SK-N-SH (cell line): ENCODE measurements around the gene PHGDH. TPM values are rescaled to one million over a fixed set of nuclear protein-coding genes. Genes with fewer than 3 reads are reported as not detected.

ENCODE experiments used
- CTCF ChIA-PET: fragments of 300-600, 350-600 bp; formaldehyde crosslinking; extraction: SDS; loops from one replicate; lab custom pipeline; 2021; lab: Yijun Ruan, JAX
- POLR2A ChIA-PET: fragments of 350-600 bp; sonication (Branson Sonifier 250); formaldehyde crosslinking; extraction: SDS; loops from one replicate; lab custom pipeline; 2020; ENCODE audit warnings: antibody characterized with exemption, inconsistent platforms; lab: Yijun Ruan, JAX
- DNase-seq: peaks from one replicate; pipeline ENCODE4 v3.0.0; 2012
- H2AFZ ChIP-seq: fragments of 200-600 bp; sonication (generic); 2 replicates; pipeline ENCODE4 v1.8.1; 2016; ENCODE audit warnings: antibody characterized with exemption, mild to moderate bottlenecking, low read depth
- H3F3A ChIP-seq: fragments of 200-600 bp; sonication (generic); replicated peaks from 2 replicates; pipeline ENCODE3; 2016; ENCODE audit warnings: antibody characterized with exemption, mild to moderate bottlenecking; ENCODE audit not compliant: insufficient read depth
- H3K27ac ChIP-seq, 2 experiments: fragments of 200-500 bp in 1 of 2; fragments of 200-600 bp in 1 of 2; sonication (Bioruptor generic) in 1 of 2; sonication (generic), shearing (Covaris generic) in 1 of 2; 2 replicates each; pipeline versions ENCODE4 v1.5.1 to v1.6.1; 2014 to 2016; ENCODE audit warnings: low read depth in 2 of 2, inconsistent platforms in 1 of 2, low read length in 1 of 2, mild to moderate bottlenecking in 1 of 2, mixed read lengths in 1 of 2
- H3K27me3 ChIP-seq: fragments of 200-600 bp; sonication (generic), shearing (Covaris generic); 2 replicates; pipeline ENCODE4 v1.6.1; 2016; ENCODE audit warnings: mixed run types; ENCODE audit not compliant: insufficient read depth
- H3K36me3 ChIP-seq, 2 experiments: fragments of 200-500 bp in 1 of 2; fragments of 200-600 bp in 1 of 2; sonication (Bioruptor generic) in 1 of 2; sonication (generic) in 1 of 2; replicated peaks in 1 of 2; 2 replicates each; pipeline versions ENCODE3 to v1.5.1; 2014 to 2016; ENCODE audit warnings: low read length in 1 of 2, mild to moderate bottlenecking in 1 of 2; ENCODE audit not compliant: insufficient read depth in 2 of 2, control insufficient read depth in 1 of 2
- H3K4me1 ChIP-seq, 2 experiments: fragments of 200-500 bp in 1 of 2; fragments of 200-600 bp in 1 of 2; sonication (Bioruptor generic) in 1 of 2; sonication (generic), shearing (Covaris generic) in 1 of 2; 2 replicates each; pipeline versions ENCODE4 v1.5.1 to v1.6.1; 2014 to 2016; ENCODE audit warnings: low read depth in 1 of 2, low read length in 1 of 2, mixed run types in 1 of 2; ENCODE audit not compliant: insufficient read depth in 2 of 2, control insufficient read depth in 1 of 2
- H3K4me2 ChIP-seq: fragments of 200-600 bp; sonication (generic), shearing (Covaris generic); 2 replicates; pipeline ENCODE4 v1.6.1; 2017; ENCODE audit warnings: mixed run types
- H3K4me3 ChIP-seq, 2 experiments: fragments of 200-500 bp in 1 of 2; fragments of 200-600 bp in 1 of 2; sonication (Bioruptor generic) in 1 of 2; sonication (generic), shearing (Covaris generic) in 1 of 2; 2 replicates each; pipeline versions ENCODE4 v1.5.1 to v1.8.1; 2014 to 2016; ENCODE audit warnings: low read depth in 2 of 2, inconsistent platforms in 1 of 2, low read length in 1 of 2, mild to moderate bottlenecking in 1 of 2, mixed read lengths in 1 of 2, moderate library complexity in 1 of 2
- H3K79me2 ChIP-seq: fragments of 200-600 bp; sonication (generic); 2 replicates; pipeline ENCODE4 v1.8.1; 2017; ENCODE audit warnings: mild to moderate bottlenecking; ENCODE audit not compliant: insufficient read depth
- H3K9ac ChIP-seq: fragments of 200-600 bp; sonication (generic); 2 replicates; pipeline ENCODE4 v1.6.1; 2017; ENCODE audit warnings: mixed run types
- H3K9me2 ChIP-seq: fragments of 200-600 bp; sonication (generic); 2 replicates; pipeline ENCODE4 v1.6.1; 2017; ENCODE audit warnings: mixed run types
- H3K9me3 ChIP-seq: fragments of 200-600 bp; sonication (generic); 2 replicates; pipeline ENCODE4 v1.6.1; 2017; ENCODE audit warnings: mixed run types, mild to moderate bottlenecking, moderate library complexity
- H4K20me1 ChIP-seq: fragments of 200-600 bp; sonication (generic); 2 replicates; pipeline ENCODE4 v1.6.1; 2017; ENCODE audit warnings: mild to moderate bottlenecking, mixed run types; ENCODE audit not compliant: insufficient read depth
- ELF1 ChIP-seq: IDR thresholded peaks from 2 replicates; pipeline ENCODE4 v1.4.0; 2012
- EP300 ChIP-seq, 2 experiments: IDR thresholded peaks; 2 replicates each; pipeline versions ENCODE4 v1.4.0 to v1.6.1; 2012; ENCODE audit warnings: borderline replicate concordance in 1 of 2, low read depth in 1 of 2, low read length in 1 of 2
- FOSL2 ChIP-seq: IDR thresholded peaks from 2 replicates; pipeline ENCODE4 v1.4.0; 2012; ENCODE audit warnings: low read depth, mild to moderate bottlenecking, moderate library complexity, borderline replicate concordance
- FOXJ3 ChIP-seq: sonication (generic); formaldehyde crosslinking; IDR thresholded peaks from 2 replicates; pipeline ENCODE4 v1.5.1; 2020; ENCODE audit warnings: mild to moderate bottlenecking, missing genetic modification reagents
- GATA2 ChIP-seq: sonication (generic); formaldehyde crosslinking; IDR thresholded peaks from 2 replicates; pipeline ENCODE4 v1.5.0; 2020; ENCODE audit warnings: mild to moderate bottlenecking, missing genetic modification reagents
- JUND ChIP-seq: IDR thresholded peaks from 2 replicates; pipeline ENCODE4 v1.4.0; 2012
- MXI1 ChIP-seq: IDR thresholded peaks from 2 replicates; pipeline ENCODE4 v1.6.1; 2012; ENCODE audit warnings: mild to moderate bottlenecking, low read depth, low read length, improper control_type of control experiment
- NFIC ChIP-seq: IDR thresholded peaks from 2 replicates; pipeline ENCODE4 v1.4.0; 2012; ENCODE audit warnings: borderline replicate concordance
- POLR2AphosphoS5 ChIP-seq: IDR thresholded peaks from 2 replicates; pipeline ENCODE4 v1.6.1; 2012; ENCODE audit warnings: low read depth, low read length
- RAD21 ChIP-seq: IDR thresholded peaks from 2 replicates; pipeline ENCODE4 v1.6.1; 2012; ENCODE audit warnings: mild to moderate bottlenecking, low read length
- RCOR1 ChIP-seq: fragments of 150-350 bp; IDR thresholded peaks from 2 replicates; pipeline ENCODE4 v1.6.1; 2017; ENCODE audit warnings: antibody characterized with exemption, low read length
- RFX5 ChIP-seq: IDR thresholded peaks from 2 replicates; pipeline ENCODE4 v1.6.1; 2012; ENCODE audit warnings: mild to moderate bottlenecking, improper control_type of control experiment, low read length
- RXRA ChIP-seq: IDR thresholded peaks from 2 replicates; pipeline ENCODE4 v1.4.0; 2012; ENCODE audit warnings: low read depth, mild to moderate bottlenecking, borderline replicate concordance
- SMC3 ChIP-seq: IDR thresholded peaks from 2 replicates; pipeline ENCODE4 v1.6.1; 2012; ENCODE audit warnings: low read depth, low read length, improper control_type of control experiment
- TAF1 ChIP-seq: IDR thresholded peaks from 2 replicates; pipeline ENCODE4 v1.6.1; 2012; ENCODE audit warnings: low read depth, mild to moderate bottlenecking, low read length, moderate library complexity, borderline replicate concordance
- TEAD4 ChIP-seq: IDR thresholded peaks from 2 replicates; pipeline ENCODE4 v1.4.0; 2012; ENCODE audit warnings: mild to moderate bottlenecking, borderline replicate concordance; ENCODE audit not compliant: insufficient read depth
- YY1 ChIP-seq: IDR thresholded peaks from 2 replicates; pipeline ENCODE4 v1.4.0; 2012; ENCODE audit warnings: low read depth, mild to moderate bottlenecking
- WGBS: methylation state at CpG from one replicate; pipeline ENCODE4 v1.1.6; 2017; ENCODE audit warnings: low lambda C conversion rate; 5-methylcytosine and 5-hydroxymethylcytosine counted together
- polyA plus RNA-seq, 3 experiments: library from polyadenylated mRNA; depleted of rRNA; stranded (reverse); fragments of >200 nt; gene quantifications; 2 replicates each; pipeline ENCODE4 v1.2.3, GENCODE V29; 2012
- TF ChIP-seq, protein P1 (sequence below): IDR thresholded peaks from 2 replicates; pipeline ENCODE4 v1.4.0; 2012; ENCODE audit warnings: low read depth, borderline replicate concordance
- TF ChIP-seq, protein P2 (sequence below): IDR thresholded peaks from 2 replicates; pipeline ENCODE4 v1.4.0; 2012; ENCODE audit warnings: low read depth
- TF ChIP-seq, protein P3 (sequence below): fragments of 150-350 bp; IDR thresholded peaks from 2 replicates; pipeline ENCODE4 v1.6.1; 2017; ENCODE audit warnings: antibody characterized with exemption, low read length, low read depth, borderline replicate concordance

PHGDH gene
- polyA plus RNA-seq, 1 of the 3 experiments (the other 2 are of a cell fraction) = 30.2 TPM

DNA sequence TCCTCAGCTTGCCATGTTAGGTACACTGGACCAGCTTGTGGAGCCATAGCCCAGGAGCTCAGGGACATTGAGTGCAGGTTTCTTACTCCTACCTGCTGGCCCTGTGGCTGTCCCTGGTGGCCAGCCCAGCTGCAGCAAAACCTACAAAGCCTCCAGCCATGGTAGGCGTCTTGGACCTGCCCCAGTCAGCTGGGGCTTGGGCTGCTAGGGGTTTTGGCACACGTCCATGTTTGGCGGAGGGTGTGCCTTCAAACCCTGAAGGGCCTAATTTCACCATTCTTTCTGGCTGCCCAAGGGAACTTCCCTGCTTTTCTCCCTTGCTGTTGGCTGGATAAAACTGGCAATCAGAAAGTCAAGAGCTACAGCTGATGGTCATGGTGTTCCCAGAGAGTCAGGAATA, 31.6 kb downstream of the PHGDH start:
- peaks cover 0 to 12% of the 10 kb centered on the region in 2 experiments; a peak in 1 of 4 replicates for H3K4me1 ChIP-seq
- H3K79me2 ChIP-seq = no peaks in the 10 kb centered on the region
- H3K36me3 ChIP-seq = peaks cover 3 to 21% of the 10 kb centered on the region in 2 experiments
- ChIA-PET POLR2A (no interaction called here), CTCF (interaction anchor here (0.6 to 5.3 kb wide), 21 partner anchors 10 to 220 kb away, joined by 3 to 70 read pairs (median 10); partner anchors contain the start of genes HMGCS2 and REG4)
- H3K9ac ChIP-seq = no peak overlapping the region
- 92% methylated on average over 2 of the region's 3 CpGs for WGBS
- no peak overlapping the region for H3K27ac ChIP-seq
- H4K20me1 ChIP-seq = no peaks in the 10 kb centered on the region
- H3K4me2 ChIP-seq = no peak overlapping the region
- H3F3A ChIP-seq = no peaks in the 10 kb centered on the region
- H2AFZ ChIP-seq = no peak overlapping the region
- H3K9me2 ChIP-seq = no peaks in the 10 kb centered on the region
- DNase-seq = no peak
- TF ChIP-seq RCOR1 (no peak), EP300 (IDR thresholded peaks at IDR 0.05; ENCODE audit: borderline replicate concordance in 1 of 2, low read depth in 1 of 2, low read length in 1 of 2) (no peak), NFIC (no peak), FOXJ3 (CRISPR knock-in tag) (no peak), TEAD4 (no peak), TAF1 (no peak), POLR2AphosphoS5 (no peak), FOSL2 (no peak), RFX5 (no peak), JUND (no peak), GATA2 (no peak), ELF1 (no peak), MXI1 (no peak), RAD21 (no peak), YY1 (no peak), RXRA (no peak), SMC3 (no peak)
- TF ChIP-seq, protein P1, sequence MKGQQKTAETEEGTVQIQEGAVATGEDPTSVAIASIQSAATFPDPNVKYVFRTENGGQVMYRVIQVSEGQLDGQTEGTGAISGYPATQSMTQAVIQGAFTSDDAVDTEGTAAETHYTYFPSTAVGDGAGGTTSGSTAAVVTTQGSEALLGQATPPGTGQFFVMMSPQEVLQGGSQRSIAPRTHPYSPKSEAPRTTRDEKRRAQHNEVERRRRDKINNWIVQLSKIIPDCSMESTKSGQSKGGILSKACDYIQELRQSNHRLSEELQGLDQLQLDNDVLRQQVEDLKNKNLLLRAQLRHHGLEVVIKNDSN = no peak
- TF ChIP-seq, protein P2, sequence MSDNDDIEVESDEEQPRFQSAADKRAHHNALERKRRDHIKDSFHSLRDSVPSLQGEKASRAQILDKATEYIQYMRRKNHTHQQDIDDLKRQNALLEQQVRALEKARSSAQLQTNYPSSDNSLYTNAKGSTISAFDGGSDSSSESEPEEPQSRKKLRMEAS = no peak
- TF ChIP-seq, protein P3, sequence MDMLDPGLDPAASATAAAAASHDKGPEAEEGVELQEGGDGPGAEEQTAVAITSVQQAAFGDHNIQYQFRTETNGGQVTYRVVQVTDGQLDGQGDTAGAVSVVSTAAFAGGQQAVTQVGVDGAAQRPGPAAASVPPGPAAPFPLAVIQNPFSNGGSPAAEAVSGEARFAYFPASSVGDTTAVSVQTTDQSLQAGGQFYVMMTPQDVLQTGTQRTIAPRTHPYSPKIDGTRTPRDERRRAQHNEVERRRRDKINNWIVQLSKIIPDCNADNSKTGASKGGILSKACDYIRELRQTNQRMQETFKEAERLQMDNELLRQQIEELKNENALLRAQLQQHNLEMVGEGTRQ = no peak
- no peaks in the 10 kb centered on the region for H3K9me3 ChIP-seq
- H3K4me3 ChIP-seq = no peak overlapping the region
- H3K27me3 ChIP-seq = no peaks in the 10 kb centered on the region
